HG03558 (cell line): ENCODE data around the gene TRIP12.
"Not testable (repeated sequence)": the region's sequence is repeated elsewhere in the genome, so short reads cannot be mapped to it uniquely, and the experiment has no call there.

Experiments used
- ATAC-seq: cut with Tn5 transposase; IDR thresholded peaks from one replicate; pipeline ENCODE4 v1.9.1; 2021; ENCODE audit warnings: moderate number of reproducible peaks; ENCODE audit not compliant: unreplicated experiment; ENCODE audit errors: extremely low read depth

The TRIP12 gene

GRCh38 chr2:229783108-229783721, 138.6 kb downstream of the TRIP12 start:
- no peak for ATAC-seq

- ATAC-seq = no peak
These were observed 140.7 kb downstream of the TRIP12 start for GRCh38 chr2:229780856-229781773.

- no peak for ATAC-seq
These were observed 142.2 kb downstream of the TRIP12 start for GRCh38 chr2:229779650-229780049.

GRCh38 chr2:229777716-229778115, 144.1 kb downstream of the TRIP12 start:
- no peak for ATAC-seq

GRCh38 chr2:229775614-229776313, 146.0 kb downstream of the TRIP12 start:
- no peak for ATAC-seq

- no peak for ATAC-seq
These were observed 147.6 kb downstream of the TRIP12 start for GRCh38 chr2:229774237-229774636.

GRCh38 chr2:229768235-229768634, 153.6 kb downstream of the TRIP12 start:
- no peak for ATAC-seq

GRCh38 chr2:229765721-229766120, 156.1 kb downstream of the TRIP12 start:
- ATAC-seq = no peak

- ATAC-seq = no peak
These were observed 160.1 kb downstream of the TRIP12 start for GRCh38 chr2:229761663-229762062.

GRCh38 chr2:229757462-229757861, 164.3 kb downstream of the TRIP12 start:
- not testable (repeated sequence) for ATAC-seq

GRCh38 chr2:229752970-229753729, 168.7 kb downstream of the TRIP12 start:
- ATAC-seq = no peak

- ATAC-seq = no peak
These were observed 172.0 kb downstream of the TRIP12 start for GRCh38 chr2:229749779-229750178.

GRCh38 chr2:229748950-229749349, 172.9 kb downstream of the TRIP12 start:
- no peak for ATAC-seq

- ATAC-seq = not testable (repeated sequence)
These were observed 179.1 kb downstream of the TRIP12 start for GRCh38 chr2:229742691-229743090.

- no peak for ATAC-seq
These were observed 181.5 kb downstream of the TRIP12 start for GRCh38 chr2:229740279-229740678.

- no peak for ATAC-seq
These were observed 183.7 kb downstream of the TRIP12 start for GRCh38 chr2:229738024-229738625.

- ATAC-seq = no peak
These were observed 187.4 kb downstream of the TRIP12 start for GRCh38 chr2:229734410-229734809.

- no peak for ATAC-seq
These were observed 188.1 kb downstream of the TRIP12 start for GRCh38 chr2:229733611-229734245.

GRCh38 chr2:229732897-229733296, 188.9 kb downstream of the TRIP12 start:
- ATAC-seq = no peak
